Body of pancreas (tissue), 4 donors: ENCODE measurements around the gene ARFGAP3.

Experiments
- CTCF ChIP-seq, 7 experiments: fragments of 450-650 bp in 4 of 7; fragments of 200-600 bp in 3 of 7; sonication (generic) in 3 of 7; IDR thresholded peaks; one replicate each; pipeline ENCODE4 v1.5.1; 2016 to 2019; ENCODE audit warnings: antibody characterized with exemption in 7 of 7
- POLR2A ChIP-seq, 3 donors: fragments of 450-650 bp; IDR thresholded peaks; one replicate each; pipeline ENCODE4 v1.6.1; 2016; ENCODE audit warnings: antibody characterized with exemption in 3 of 3, mild to moderate bottlenecking in 2 of 3

- TF ChIP-seq CTCF (IDR thresholded peaks at IDR 0.05) = no peak
- peak in 1 of 3 donors; percentile 19 for TF ChIP-seq POLR2A (IDR thresholded peaks at IDR 0.05)
These were observed 22.4 kb upstream of the ARFGAP3 start for GRCh38 chr22:42879371-42880021.
